Heart left ventricle (tissue), 16 donors: Measurements from ENCODE around the gene PEMT. TPM values are rescaled to one million over a fixed set of nuclear protein-coding genes. Genes with fewer than 3 reads are reported as not detected.

Experiments
- ATAC-seq, 4 donors: fragments of 200-7000 bp; cut with Tn5 transposase; one replicate each; pipeline ENCODE4 v1.9.1; 2020 to 2022; ENCODE audit warnings: moderate library complexity in 4 of 4, mild to moderate bottlenecking in 3 of 4, moderate number of reproducible peaks in 1 of 4
- DNase-seq, 5 donors: peaks; one replicate each; pipeline ENCODE4 v3.0.0-alpha.2; 2020
- H3K27ac ChIP-seq, 12 donors: fragments of 200-600 bp; sonication (generic) in 4 of 12; one replicate each; pipeline versions ENCODE4 v1.5.0 to v1.8.0; 2016 to 2022; ENCODE audit warnings: mild to moderate bottlenecking in 2 of 12
- H3K27me3 ChIP-seq, 9 donors: fragments of 200-600 bp; sonication (generic) in 2 of 9; one replicate each; pipeline versions ENCODE4 v1.5.1 to v1.8.0; 2016 to 2022; ENCODE audit warnings: mild to moderate bottlenecking in 3 of 9
- H3K36me3 ChIP-seq, 9 donors: fragments of 200-600 bp; sonication (generic) in 2 of 9; one replicate each; pipeline versions ENCODE4 v1.5.0 to v1.8.0; 2018 to 2022; ENCODE audit warnings: mild to moderate bottlenecking in 2 of 9
- H3K4me1 ChIP-seq, 12 donors: fragments of 200-600 bp; sonication (generic) in 4 of 12; one replicate each; pipeline versions ENCODE4 v1.5.0 to v1.8.0; 2016 to 2022; ENCODE audit warnings: mild to moderate bottlenecking in 3 of 12
- H3K4me3 ChIP-seq, 12 donors: fragments of 200-600 bp; sonication (generic) in 4 of 12; one replicate each; pipeline versions ENCODE4 v1.5.0 to v1.8.0; 2017 to 2022; ENCODE audit warnings: mild to moderate bottlenecking in 9 of 12, moderate library complexity in 4 of 12
- H3K9me3 ChIP-seq, 12 donors: fragments of 200-600 bp; sonication (generic) in 4 of 12; one replicate each; pipeline versions ENCODE4 v1.5.0 to v1.8.0; 2016 to 2022; ENCODE audit warnings: mild to moderate bottlenecking in 1 of 12
- CTCF ChIP-seq, 12 donors: fragments of 200-600 bp; sonication (generic) in 4 of 12; IDR thresholded peaks; one replicate each; pipeline versions ENCODE4 v1.5.0 to v1.8.0; 2018 to 2022; ENCODE audit warnings: antibody characterized with exemption in 12 of 12, mild to moderate bottlenecking in 5 of 12
- POLR2A ChIP-seq, 2 donors: fragments of 450-650 bp; IDR thresholded peaks; one replicate each; pipeline ENCODE4 v1.6.1; 2017; ENCODE audit warnings: antibody characterized with exemption in 2 of 2, mild to moderate bottlenecking in 2 of 2, moderate library complexity in 2 of 2
- WGBS, 4 donors: extraction: QIAGEN DNeasy Blood & Tissue Kit in 2 of 4; methylation state at CpG; one replicate each; pipeline versions ENCODE4 v1.1.5 to v1.1.7; 2013 to 2018; 5-methylcytosine and 5-hydroxymethylcytosine counted together
- intact Hi-C, 10 donors: fragments of 100-400 bp; cut with DNase I; formaldehyde crosslinking; loops; one replicate each; pipeline versions ENCODE4 v1.11.1 to v1.14.2; 2022
- polyA plus RNA-seq, 2 donors: library from polyadenylated mRNA; stranded (reverse); fragments of 200-250 nt; gene quantifications; one replicate each; pipeline ENCODE4 v1.2.3, GENCODE V29; 2013
- total RNA-seq, 9 donors: library from RNA; depleted of rRNA in 2 of 9; stranded (reverse); fragments of >200 nt in 2 of 9; fragmentation: NEBNext Ultra II Directional in 3 of 9; extraction: Animal tissue kit (Norgen Biotek cat#: 25700) in 3 of 9; gene quantifications; one replicate each; pipeline versions ENCODE4 v1.1.0 to v1.2.4, GENCODE V29; 2016 to 2023
- donor health status: ischemic (EF 13 %, LVEDD 7.1; RV severe dilation, severe dysfunction).
- donor health status: healthy with polysubstance abuse.
- donor health status: DM: no; HTN: yes; CAD: no.
- donor health status: DM: no; HTN: no; CAD: no.
- donor health status: ischemic (EF 25% LVEDD 6.9; RV normal size, moderate dysfunction).
- donor health status: ischemic (EF 25% LVEDD 5.7; RV mildly dilated, moderate dysfunction).
- donor health status: healthy.
- donor health status: DM: yes; HTN: yes; CAD: no.
- donor health status: ischemic (EF 35%, LVEDD 5.7; RV mildly dilated, moderate dysfunction).
- donor health status: nonischemic (EF 11% LVEDD 7.7; RV severe dilation, severe dysfunction).
- donor health status: DM: yes; HTN: yes; CAD: no.
- donor health status: PGD.
- donor health status: ischemic (EF 29% LVEDD 5.4; RV normal size, mild dysfunction).
- donor health status: nonischemic (EF 23%, LVEDD 6.1; RV moderate dilation, normal function).

PEMT gene
- total and polyA plus RNA-seq, 11 donors: 15.7 to 42.2 (median 25.4) TPM

- intact Hi-C loops: no loop called here
- Histone ChIP-seq H3K4me3 (no peak overlapping the region), H3K27ac (no peak overlapping the region), H3K36me3 (no peaks in the 10 kb centered on the region), H3K9me3 (no peaks in the 10 kb centered on the region), H3K27me3 (no peaks in the 10 kb centered on the region), H3K4me1 (peaks cover 0 to 28% (median 10%) of the 10 kb centered on the region in 12 donors)
- ATAC-seq: no peak
- peak in 1 of 5 donors; percentile 36 for DNase-seq
- WGBS, 4 donors: 93 to 98% (median 95%) methylated on average over 5 of the region's 5 CpGs
- TF ChIP-seq CTCF (IDR thresholded peaks at IDR 0.05) (no peak), POLR2A (IDR thresholded peaks at IDR 0.05) (no peak)
These were observed 86.4 kb downstream of the PEMT start for GRCh38 chr17:17505151-17505550.

- Histone ChIP-seq H3K36me3 (no peaks in the 10 kb centered on the region), H3K27me3 (no peaks in the 10 kb centered on the region), H3K4me1 (peaks cover 0 to 28% (median 10%) of the 10 kb centered on the region in 12 donors), H3K27ac (no peak overlapping the region), H3K9me3 (no peaks in the 10 kb centered on the region), H3K4me3 (no peak overlapping the region)
- DNase-seq (peak in 1 of 5 donors; percentile 33), ATAC-seq (no peak)
- no peak for TF ChIP-seq CTCF (IDR thresholded peaks at IDR 0.05)
- no peak for TF ChIP-seq POLR2A (IDR thresholded peaks at IDR 0.05)
- 83 to 88% (median 85%) methylated on average over 19 to 20 of the region's 20 CpGs for WGBS, 4 donors
- intact Hi-C loops: no loop called here
These were observed 87.0 kb downstream of the PEMT start for GRCh38 chr17:17504341-17505140.

- intact Hi-C loops: no loop called here
- Histone ChIP-seq H3K4me3 (no peak overlapping the region), H3K4me1 (peaks cover 0 to 28% (median 10%) of the 10 kb centered on the region in 12 donors), H3K36me3 (no peaks in the 10 kb centered on the region), H3K27ac (no peak overlapping the region), H3K9me3 (no peaks in the 10 kb centered on the region), H3K27me3 (no peaks in the 10 kb centered on the region)
- ATAC-seq (peak in 1 of 4 donors; percentile 15), DNase-seq (peak in 2 of 5 donors; percentile 43 to 58)
- TF ChIP-seq CTCF (IDR thresholded peaks at IDR 0.05) (no peak), POLR2A (IDR thresholded peaks at IDR 0.05) (no peak)
- WGBS, 4 donors: 19 to 39% (median 37%) methylated on average over 5 to 7 of the region's 7 CpGs
These were observed 87.9 kb downstream of the PEMT start for GRCh38 chr17:17503566-17504130.

- WGBS, 4 donors: 88 to 92% (median 89%) methylated on average over 21 of the region's 21 CpGs
- intact Hi-C loops: no loop called here
- DNase-seq: peak in 2 of 5 donors; percentile 22 to 40
These were observed 88.6 kb downstream of the PEMT start for GRCh38 chr17:17502741-17503565.

More at GRCh38 chr17:17502741-17503565, 88.6 kb downstream of the PEMT start:
- TF ChIP-seq POLR2A (IDR thresholded peaks at IDR 0.05): no peak
- TF ChIP-seq CTCF (IDR thresholded peaks at IDR 0.05): no peak
- H3K27me3 ChIP-seq: no peaks in the 10 kb centered on the region
- H3K4me3 ChIP-seq: no peak overlapping the region
- H3K27ac ChIP-seq: no peak overlapping the region
- H3K4me1 ChIP-seq: peaks cover 0 to 25% (median 10%) of the 10 kb centered on the region in 12 donors
- H3K9me3 ChIP-seq: no peaks in the 10 kb centered on the region
- ATAC-seq: no peak
- no peaks in the 10 kb centered on the region for H3K36me3 ChIP-seq
